Measurements from ENCODE around the gene NACC2. TPM values are rescaled to one million over a fixed set of nuclear protein-coding genes. Genes with fewer than 3 reads are reported as not detected.

The NACC2 gene
- total RNA-seq, 1 donor from 2014 or later: 8.1 TPM

GRCh38 chr9:136055715-136056545 is 39.2 kb downstream of the NACC2 start:
- H3K27me3 Mint-ChIP-seq (ENCODE audit: low read depth): no peaks in the 10 kb centered on the region
- DNase-seq (ENCODE audit: low read depth, low spot score): no peak

GRCh38 chr9:136054798-136055714 is 40.0 kb downstream of the NACC2 start:
- Mint-ChIP-seq H3K4me3 (peak overlapping the region; percentile 41), H3K9me3 (no peaks in the 10 kb centered on the region), H3K4me1 (peaks cover 26% of the 10 kb centered on the region), H3K27me3 (ENCODE audit: low read depth) (no peaks in the 10 kb centered on the region), H3K27ac (ENCODE audit: unreplicated experiment) (no peak overlapping the region), H3K36me3 (ENCODE audit: low read depth) (no peaks in the 10 kb centered on the region)
- DNase-seq (ENCODE audit: low read depth, low spot score): no peak
- TF ChIP-seq CTCF (conservative IDR thresholded peaks at IDR 0.05): no peak

More at GRCh38 chr9:136055715-136056545, 39.2 kb downstream of the NACC2 start:
- H3K9me3 Mint-ChIP-seq: no peaks in the 10 kb centered on the region
- H3K4me3 Mint-ChIP-seq: peak overlapping the region; percentile 41
- no peaks in the 10 kb centered on the region for H3K36me3 Mint-ChIP-seq (ENCODE audit: low read depth)
- H3K4me1 Mint-ChIP-seq: peaks cover 26% of the 10 kb centered on the region
- TF ChIP-seq CTCF (conservative IDR thresholded peaks at IDR 0.05): no peak
- no peak overlapping the region for H3K27ac Mint-ChIP-seq (ENCODE audit: unreplicated experiment)

GRCh38 chr9:136054146-136054545 is 40.9 kb downstream of the NACC2 start:
- Mint-ChIP-seq H3K4me1 (peaks cover 26% of the 10 kb centered on the region), H3K9me3 (no peaks in the 10 kb centered on the region), H3K36me3 (ENCODE audit: low read depth) (no peaks in the 10 kb centered on the region), H3K27ac (ENCODE audit: unreplicated experiment) (no peak overlapping the region), H3K27me3 (ENCODE audit: low read depth) (no peaks in the 10 kb centered on the region), H3K4me3 (no peak overlapping the region)
- TF ChIP-seq CTCF (conservative IDR thresholded peaks at IDR 0.05): no peak
- DNase-seq (ENCODE audit: low read depth, low spot score): no peak

- no peak for DNase-seq (ENCODE audit: low read depth, low spot score)
- Mint-ChIP-seq H3K4me1 (peaks cover 26% of the 10 kb centered on the region), H3K27me3 (ENCODE audit: low read depth) (no peaks in the 10 kb centered on the region), H3K4me3 (no peak overlapping the region), H3K9me3 (no peaks in the 10 kb centered on the region), H3K27ac (ENCODE audit: unreplicated experiment) (no peak overlapping the region), H3K36me3 (ENCODE audit: low read depth) (no peaks in the 10 kb centered on the region)
- no peak for TF ChIP-seq CTCF (conservative IDR thresholded peaks at IDR 0.05)
Measured at GRCh38 chr9:136053757-136054142, 41.3 kb downstream of the NACC2 start.

GRCh38 chr9:136052991-136053756 is 41.9 kb downstream of the NACC2 start:
- H3K27ac Mint-ChIP-seq (ENCODE audit: unreplicated experiment): peak overlapping the region; percentile 35
- H3K4me3 Mint-ChIP-seq: no peak overlapping the region
- no peak for DNase-seq (ENCODE audit: low read depth, low spot score)
- H3K9me3 Mint-ChIP-seq: no peaks in the 10 kb centered on the region
- TF ChIP-seq CTCF (conservative IDR thresholded peaks at IDR 0.05): no peak
- no peaks in the 10 kb centered on the region for H3K27me3 Mint-ChIP-seq (ENCODE audit: low read depth)
- H3K4me1 Mint-ChIP-seq: peaks cover 26% of the 10 kb centered on the region
- H3K36me3 Mint-ChIP-seq (ENCODE audit: low read depth): no peaks in the 10 kb centered on the region

Data from neural crest cell (in vitro differentiated cells).